Measurements from ENCODE around the gene FANK1. TPM values are rescaled to one million over a fixed set of nuclear protein-coding genes. Genes with fewer than 3 reads are reported as not detected.
"Not testable (repeated sequence)": the region's sequence is repeated elsewhere in the genome, so short reads cannot be mapped to it uniquely, and the experiment has no call there.

FANK1 gene
- polyA plus RNA-seq, 3 donors = 7.8 to 13.4 (median 9.6) TPM

DNA sequence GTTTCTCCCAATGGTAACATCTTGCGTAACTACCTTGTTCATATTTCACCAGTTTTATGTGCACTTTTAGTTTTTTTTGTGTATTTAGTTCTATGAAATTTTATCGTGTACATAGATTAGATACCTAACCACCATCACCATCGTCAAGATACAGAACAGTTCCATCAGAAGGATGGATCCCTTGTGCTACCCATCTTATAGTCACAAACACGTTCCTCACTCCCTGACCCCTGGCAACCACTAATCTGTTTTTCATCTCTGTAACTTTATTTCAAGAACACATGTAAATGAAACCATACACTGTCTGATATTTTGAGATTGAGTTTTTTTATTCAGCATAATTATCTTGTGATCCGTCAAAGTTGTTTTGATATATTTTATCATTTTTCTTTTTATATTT, 29.9 kb downstream of the FANK1 start:
- no peak for DNase-seq (ENCODE audit: low read depth in 3 of 3, low spot score in 2 of 3)

DNA sequence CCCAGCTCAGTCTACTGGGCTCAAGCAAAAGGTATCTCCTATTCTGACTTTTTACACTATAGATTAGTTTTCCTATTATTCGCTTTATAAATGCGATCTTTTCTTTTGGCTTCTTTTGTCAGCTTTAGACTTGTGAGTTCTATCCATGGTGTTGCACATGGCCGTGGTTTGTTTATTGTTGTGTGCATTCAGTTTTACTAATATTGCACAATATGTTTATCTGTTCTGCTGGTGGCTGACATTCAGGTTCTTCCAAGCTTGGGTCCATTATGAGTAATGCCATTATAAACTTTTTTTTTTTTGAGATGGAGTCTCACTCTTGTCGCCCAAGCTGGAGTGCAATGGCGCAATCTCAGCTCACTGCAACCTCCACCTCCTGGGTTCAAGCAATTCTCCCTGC, 30.9 kb downstream of the FANK1 start:
- DNase-seq (ENCODE audit: low read depth in 3 of 3, low spot score in 2 of 3) = not testable (repeated sequence)

GRCh38 chr10:125928928-125929585, 32.7 kb downstream of the FANK1 start:
- DNase-seq (ENCODE audit: low read depth in 3 of 3, low spot score in 2 of 3) = no peak

- DNase-seq (ENCODE audit: low read depth in 3 of 3, low spot score in 2 of 3) = no peak
Observed at GRCh38 chr10:125929618-125930017, 33.3 kb downstream of the FANK1 start.

GRCh38 chr10:125933693-125934092, 37.3 kb downstream of the FANK1 start:
- no peak for DNase-seq (ENCODE audit: low read depth in 3 of 3, low spot score in 2 of 3)

DNA sequence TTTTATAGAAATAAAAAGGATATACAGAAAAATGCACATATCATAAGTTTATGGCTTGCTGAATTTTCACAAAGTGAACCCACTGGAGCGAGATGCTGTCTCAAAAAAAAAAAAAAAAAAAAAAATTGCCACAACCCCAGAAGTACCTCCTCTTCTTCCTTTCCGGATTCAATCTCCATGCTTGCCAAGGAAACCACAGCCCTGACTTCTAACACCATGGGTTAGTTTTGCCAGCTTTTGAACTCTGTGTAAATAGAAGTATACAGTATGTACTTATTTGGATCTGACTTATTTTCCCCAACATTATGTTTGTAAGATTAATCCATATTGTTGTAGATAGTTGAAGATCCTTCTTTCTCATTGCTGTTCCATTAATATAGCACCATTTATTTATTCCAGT, 40.0 kb downstream of the FANK1 start:
- no peak for DNase-seq (ENCODE audit: low read depth in 3 of 3, low spot score in 2 of 3)

DNA sequence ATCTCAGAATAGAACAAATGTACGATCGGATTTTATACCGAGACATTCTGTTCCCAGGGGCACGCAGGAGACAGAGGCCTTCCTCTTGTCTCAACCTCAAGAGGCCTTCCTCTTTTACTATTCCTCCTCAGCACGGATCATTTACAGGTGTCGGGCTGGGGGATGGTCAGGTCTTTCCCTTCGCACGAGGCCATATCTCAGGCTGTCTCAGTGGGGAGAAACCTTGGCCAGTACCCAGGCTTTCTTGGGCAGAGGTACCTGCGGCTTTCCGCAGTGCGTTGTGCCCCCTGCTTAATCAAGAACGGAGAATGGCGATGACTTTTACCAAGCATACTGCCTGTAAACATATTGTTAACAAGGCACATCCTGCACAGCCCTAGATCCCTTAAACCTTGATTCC, 44.2 kb downstream of the FANK1 start:
- DNase-seq (ENCODE audit: low read depth in 3 of 3, low spot score in 2 of 3) = no peak

GRCh38 chr10:125951290-125951689, 54.9 kb downstream of the FANK1 start:
- no peak for DNase-seq (ENCODE audit: low read depth in 3 of 3, low spot score in 2 of 3)

- DNase-seq (ENCODE audit: low read depth in 3 of 3, low spot score in 2 of 3) = no peak
Observed at GRCh38 chr10:125953778-125954385, 57.5 kb downstream of the FANK1 start.

DNA sequence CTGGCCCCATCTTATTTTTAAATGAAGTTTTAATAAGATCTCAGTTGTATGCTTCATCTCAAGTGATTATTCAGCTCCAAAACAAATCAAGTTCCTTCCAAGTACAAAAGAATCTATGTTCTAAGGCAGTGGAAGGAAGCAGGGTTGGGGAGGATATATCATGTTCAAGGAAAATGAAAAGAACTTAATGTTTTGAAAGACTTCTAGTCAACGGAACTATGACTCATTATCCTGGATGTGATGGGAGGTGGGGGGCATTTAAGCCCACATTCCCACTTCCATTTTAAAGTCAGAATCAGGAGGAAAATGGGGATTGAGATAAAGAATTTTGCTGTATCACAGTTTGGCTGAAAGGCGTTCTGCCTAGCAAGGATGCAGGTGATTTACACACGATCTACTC, 59.4 kb downstream of the FANK1 start:
- DNase-seq (ENCODE audit: low read depth in 3 of 3, low spot score in 2 of 3) = no peak

- DNase-seq (ENCODE audit: low read depth in 3 of 3, low spot score in 2 of 3) = no peak
Observed at GRCh38 chr10:125961743-125962142, 65.4 kb downstream of the FANK1 start.

DNA sequence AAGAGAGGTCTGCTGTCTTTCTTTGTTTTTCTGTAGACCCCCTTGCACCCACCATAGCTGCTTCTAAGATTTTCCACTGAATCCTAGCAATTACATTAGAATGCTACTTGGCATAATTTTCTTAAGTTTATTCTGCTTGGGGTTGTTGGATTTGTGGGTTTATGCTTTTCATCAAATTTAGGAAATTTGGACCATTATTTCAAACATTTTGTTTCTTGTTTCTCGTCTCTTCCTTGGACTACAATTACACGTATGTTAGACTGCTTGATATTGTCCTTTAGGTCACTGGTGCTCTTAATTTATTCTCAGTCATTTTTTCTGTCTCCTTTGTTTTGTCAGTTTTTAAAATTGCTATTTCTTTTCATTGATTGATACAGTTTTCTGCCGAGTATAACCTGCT, 65.8 kb downstream of the FANK1 start:
- no peak for DNase-seq (ENCODE audit: low read depth in 3 of 3, low spot score in 2 of 3)

DNA sequence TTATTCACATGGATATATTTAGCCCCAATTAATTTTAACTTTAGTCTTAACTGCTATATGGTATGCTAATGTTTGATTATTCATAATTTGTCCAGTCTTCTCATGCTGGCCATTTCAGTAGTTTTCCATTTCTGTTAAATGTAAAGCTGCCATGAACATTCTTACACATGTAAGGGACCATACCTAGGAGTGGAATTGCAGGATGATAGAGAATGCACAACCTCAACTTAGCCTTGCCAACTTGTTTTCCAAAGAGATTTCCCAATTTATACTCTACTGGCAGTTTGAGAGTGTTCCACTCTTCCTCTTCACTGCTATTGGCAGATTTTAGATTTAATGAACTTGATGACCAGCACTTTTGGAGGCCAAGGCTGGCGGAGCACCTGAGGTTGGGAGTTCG, 68.2 kb downstream of the FANK1 start:
- DNase-seq (ENCODE audit: low read depth in 3 of 3, low spot score in 2 of 3) = no peak

GRCh38 chr10:125967533-125967932, 71.2 kb downstream of the FANK1 start:
- no peak for DNase-seq (ENCODE audit: low read depth in 3 of 3, low spot score in 2 of 3)

GRCh38 chr10:125970077-125970630, 73.8 kb downstream of the FANK1 start:
- not testable (repeated sequence) for DNase-seq (ENCODE audit: low read depth in 3 of 3, low spot score in 2 of 3)

GRCh38 chr10:125976960-125977605, 80.7 kb downstream of the FANK1 start:
- no peak for DNase-seq (ENCODE audit: low read depth in 3 of 3, low spot score in 2 of 3)

- no peak for DNase-seq (ENCODE audit: low read depth in 3 of 3, low spot score in 2 of 3)
Observed at GRCh38 chr10:125979976-125980375, 83.6 kb downstream of the FANK1 start.

- no peak for DNase-seq (ENCODE audit: low read depth in 3 of 3, low spot score in 2 of 3)
Observed at GRCh38 chr10:125980521-125981035, 84.2 kb downstream of the FANK1 start.

GRCh38 chr10:125982260-125982948, 86.0 kb downstream of the FANK1 start:
- peak; percentile 64 to 69 (median 65) for DNase-seq (ENCODE audit: low read depth in 3 of 3, low spot score in 2 of 3)

DNA sequence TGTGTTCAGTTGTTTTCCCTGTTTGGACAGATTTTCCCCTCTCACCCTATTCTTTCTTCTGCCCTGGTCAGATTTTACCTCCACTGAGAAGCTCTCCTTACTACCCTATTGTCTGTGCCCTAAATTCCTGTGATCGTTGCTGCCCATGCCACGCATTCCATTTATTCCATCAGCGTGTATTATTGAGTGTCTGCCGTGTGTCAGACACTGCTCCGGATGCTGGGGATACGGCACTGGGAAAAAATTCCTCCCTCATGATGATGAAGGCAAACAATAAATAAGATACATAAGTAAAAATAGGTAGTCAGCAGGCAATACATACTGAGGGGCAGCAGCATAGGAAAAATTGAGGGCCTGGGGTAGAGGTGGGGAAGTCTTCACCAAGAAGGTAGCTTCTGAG, 86.8 kb downstream of the FANK1 start:
- no peak for DNase-seq (ENCODE audit: low read depth in 3 of 3, low spot score in 2 of 3)

GRCh38 chr10:125983656-125984055, 87.3 kb downstream of the FANK1 start:
- no peak for DNase-seq (ENCODE audit: low read depth in 3 of 3, low spot score in 2 of 3)
